Femur (tissue), 1 donor: ENCODE results near the gene OPCML.

Experiments used
- DNase-seq: peaks from one replicate; pipeline ENCODE4 v3.0.0-alpha.2; 2017

OPCML gene

DNA sequence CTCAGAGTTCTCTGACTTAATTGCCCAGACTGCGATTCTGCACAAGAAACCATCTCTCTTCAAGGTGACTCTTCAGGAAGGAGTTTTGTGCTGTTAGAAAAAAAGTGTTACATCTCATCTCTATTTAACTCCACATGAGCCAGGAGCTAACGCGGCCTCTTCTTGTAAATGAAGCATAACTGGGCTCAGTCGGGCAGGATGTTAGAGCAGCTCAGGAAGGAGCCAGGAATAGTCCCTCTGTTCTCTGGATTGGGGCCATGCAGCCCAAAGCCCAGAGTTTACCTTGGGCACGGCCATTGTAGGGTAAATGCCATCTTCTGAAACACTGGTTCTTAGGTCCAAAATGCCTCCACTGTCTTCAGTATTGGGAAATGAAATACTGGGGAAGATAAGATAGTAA is 760.6 kb downstream of the OPCML start:
- DNase-seq = no peak

DNA sequence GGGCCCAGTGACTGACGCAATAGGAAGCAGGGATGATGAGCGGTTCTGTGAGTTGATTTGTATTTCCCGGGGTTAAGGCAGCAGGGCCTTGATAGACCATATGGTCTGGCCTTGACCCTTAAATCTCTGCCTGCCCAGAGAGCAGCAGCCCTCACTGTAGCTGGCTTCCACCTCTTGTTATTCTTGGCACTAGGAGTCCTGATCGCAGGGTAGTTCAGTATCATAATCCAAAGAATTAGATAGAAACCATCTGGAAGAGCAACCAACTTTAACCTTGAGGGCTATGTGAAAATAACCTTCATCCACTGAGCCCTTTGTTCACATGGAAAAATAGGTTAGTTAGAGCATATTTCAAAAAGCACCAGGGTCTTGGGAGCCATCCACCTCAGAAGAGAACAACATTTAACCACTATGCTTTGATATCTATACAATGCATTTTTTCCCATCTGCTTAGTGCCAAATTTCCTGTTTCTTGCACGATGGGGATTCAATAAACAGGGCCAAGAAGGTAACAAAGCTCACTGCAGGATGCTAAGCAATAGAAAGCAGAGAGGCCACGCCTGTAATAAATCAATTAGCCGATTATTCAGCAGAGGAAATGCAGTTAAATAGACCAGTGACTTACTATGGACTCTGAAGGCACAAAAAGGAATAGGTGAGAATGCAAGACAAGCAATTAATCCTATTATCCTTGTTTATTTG is 761.3 kb downstream of the OPCML start:
- no peak for DNase-seq

DNA sequence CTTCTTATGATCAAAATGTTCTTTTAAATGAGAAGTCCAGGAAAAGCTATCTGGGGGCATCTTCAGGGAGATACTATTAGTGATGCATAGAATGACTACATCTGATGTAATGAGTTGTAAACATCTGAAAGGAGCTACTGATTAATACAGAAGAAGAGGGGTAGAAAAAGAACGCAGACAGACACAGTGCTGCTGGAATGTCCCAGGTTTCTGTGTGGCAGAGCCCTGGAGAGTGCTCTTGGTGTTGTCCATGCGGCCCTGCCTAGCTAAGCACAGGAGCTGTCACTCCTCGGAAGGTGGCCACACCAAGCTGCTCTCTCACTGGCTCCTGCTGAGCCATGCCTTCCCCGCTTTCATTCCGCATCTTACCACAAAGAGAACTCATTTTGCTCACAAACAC is 768.8 kb downstream of the OPCML start:
- no peak for DNase-seq

DNA sequence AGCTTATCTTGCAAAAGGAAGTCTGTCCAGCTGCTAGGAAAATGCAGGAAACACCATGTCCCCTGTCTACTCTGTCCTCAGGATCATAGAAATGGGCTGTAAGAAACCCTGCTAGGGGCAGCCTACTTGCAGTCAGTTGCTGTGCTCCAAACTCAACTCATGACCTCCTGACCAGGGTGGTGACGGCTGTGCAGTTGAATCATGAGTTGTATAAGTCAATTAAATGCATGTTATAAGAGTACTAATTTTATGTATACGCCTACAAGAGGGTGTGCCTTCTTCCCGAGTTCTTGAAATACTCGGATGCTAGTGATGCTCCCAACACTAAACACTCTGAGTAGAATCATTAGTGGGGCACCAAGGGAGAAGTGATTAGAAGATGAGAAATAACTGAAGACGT is 776.4 kb downstream of the OPCML start:
- DNase-seq = no peak

DNA sequence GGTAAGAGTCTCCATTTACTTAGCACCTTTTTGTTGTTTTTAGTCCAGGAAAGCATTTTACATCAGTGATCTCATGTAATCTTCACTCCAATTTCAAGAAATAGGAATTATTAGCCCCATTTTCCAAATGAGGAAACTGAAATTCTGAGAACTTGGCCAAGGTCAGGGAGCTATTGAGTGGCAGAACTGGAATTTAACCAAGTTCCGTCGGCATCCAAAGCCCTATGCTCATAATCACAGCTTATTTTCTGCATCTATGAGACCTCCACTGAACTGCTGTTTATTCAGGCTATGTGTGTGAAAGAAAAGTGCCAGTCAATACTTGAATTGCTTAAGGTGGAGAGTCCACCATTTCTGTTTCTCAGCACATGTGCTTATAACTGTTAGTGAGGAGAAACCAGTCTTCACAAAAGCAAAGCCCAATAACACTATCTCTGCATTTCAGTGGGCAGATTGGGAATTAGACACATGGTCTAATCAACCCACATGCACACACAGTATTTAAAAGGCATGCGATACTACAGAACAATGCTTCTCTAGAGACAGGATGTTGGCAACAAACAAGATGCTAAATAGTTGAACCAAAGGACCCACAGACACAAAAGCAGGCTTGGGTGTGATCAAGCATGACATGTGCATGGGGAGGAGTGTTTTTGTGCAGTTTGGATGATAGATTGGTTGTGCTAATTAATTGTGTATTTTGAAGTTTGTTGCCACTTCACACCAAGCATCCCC is 780.6 kb downstream of the OPCML start:
- DNase-seq = no peak

DNA sequence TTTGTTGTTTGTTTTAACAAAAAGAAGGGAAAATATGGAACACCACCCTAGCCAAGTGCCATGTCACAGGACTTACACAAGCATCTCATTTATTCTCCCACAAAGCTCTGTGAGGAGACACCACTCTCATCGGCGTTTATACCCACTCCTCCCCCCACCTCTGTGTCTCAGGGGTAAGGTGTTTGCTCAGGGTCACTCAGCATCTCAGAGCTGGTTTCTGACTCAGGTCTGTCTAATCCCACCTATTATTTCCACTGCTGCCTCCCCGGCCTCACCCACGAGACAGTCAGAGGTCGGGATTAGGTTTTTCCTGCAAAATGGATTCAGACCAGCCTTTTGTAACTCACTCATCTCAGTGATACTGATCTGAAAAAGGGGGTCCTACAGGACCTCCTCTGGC is 786.0 kb downstream of the OPCML start:
- no peak for DNase-seq

DNA sequence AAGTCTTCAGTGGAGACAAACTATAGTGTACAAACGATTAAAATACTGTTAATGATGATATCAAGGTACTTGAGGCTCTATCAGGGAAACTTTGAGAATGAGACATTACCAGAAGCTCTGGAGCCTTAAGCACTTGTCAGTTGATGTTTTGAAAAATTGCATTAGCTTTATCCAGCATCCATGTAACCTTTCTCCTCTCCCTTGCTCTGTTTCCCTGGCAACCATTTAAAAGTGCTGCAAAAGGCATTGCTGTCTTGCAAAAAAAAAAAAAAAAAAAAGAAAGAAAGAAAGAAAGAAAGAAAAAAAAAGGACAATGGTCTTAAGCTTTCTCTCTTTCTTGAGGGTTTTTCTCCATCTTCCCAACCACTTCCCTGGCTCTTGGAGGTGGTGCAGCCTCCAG is 787.0 kb downstream of the OPCML start:
- no peak for DNase-seq

DNA sequence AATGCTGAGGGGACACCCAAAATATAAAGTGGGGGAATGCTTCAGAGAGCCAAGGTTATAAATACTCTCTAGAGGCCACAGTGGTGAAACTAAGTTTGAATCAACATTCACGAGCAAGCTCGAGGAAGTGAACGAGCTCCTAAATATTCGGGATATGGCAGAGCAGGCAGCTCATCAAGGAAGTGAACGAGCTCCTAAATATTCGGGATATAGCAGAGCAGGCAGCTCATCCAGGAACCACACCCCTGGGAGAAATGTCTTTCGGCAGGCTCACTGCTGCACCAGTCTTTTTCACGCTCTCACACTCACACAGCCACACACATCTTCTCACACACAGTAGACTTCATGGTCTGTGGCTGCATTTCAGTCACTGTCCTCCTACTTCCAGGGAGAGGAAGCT is 787.5 kb downstream of the OPCML start:
- no peak for DNase-seq

DNA sequence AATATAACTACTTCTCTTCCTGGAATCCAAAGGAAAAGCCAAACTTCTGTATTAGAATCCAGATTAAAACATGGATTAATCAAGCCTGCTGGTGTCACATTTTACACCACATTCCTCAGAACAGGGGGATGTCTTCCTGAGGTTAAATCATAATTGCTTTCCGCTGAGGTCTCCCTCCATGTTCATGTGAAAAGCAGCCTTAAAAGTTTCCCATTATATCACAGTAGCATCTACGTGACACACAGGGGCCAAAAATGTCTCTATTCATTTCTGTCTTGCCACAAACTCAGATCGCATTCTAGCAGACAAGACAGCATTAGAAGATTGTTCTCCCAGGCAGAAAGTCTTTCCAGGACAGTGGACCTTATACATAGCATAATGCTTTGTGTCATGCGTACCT is 788.7 kb downstream of the OPCML start:
- no peak for DNase-seq

DNA sequence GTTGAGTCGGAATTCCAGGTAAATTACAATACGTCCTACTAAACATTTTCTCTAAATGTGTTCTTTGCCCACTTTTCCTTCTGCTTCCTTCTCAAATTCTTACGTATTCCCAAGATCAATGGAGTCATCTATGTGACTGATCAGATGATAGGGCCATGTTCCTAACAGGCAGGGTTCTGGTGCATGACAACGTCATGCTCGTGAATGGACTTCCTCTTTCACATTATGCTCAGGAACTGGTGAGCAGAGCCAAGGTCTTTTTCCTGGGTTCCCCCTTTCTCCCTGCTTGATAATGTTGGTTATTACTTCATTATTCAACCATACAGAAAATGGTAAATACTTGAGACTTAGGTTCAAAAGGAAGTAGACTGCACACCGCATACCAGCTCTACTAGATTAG is 789.4 kb downstream of the OPCML start:
- DNase-seq = no peak

DNA sequence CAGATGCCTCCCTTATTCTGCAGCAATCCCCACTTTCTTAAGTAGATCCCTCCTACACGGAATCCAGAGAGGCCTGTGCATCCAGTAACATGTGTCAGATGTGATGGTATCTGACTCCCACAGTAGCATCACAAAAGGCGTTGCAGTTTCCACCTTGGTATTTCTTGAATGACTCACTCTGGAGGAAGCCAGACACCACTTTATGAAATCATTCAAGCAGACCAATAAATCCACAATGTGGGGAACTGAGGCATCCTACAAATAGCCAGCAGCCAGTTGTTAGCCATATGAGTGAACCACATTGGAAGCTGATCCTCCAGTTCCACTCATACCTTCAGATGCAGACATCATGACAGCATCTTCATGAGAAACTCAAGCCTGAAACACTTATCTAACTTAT is 798.1 kb downstream of the OPCML start:
- no peak for DNase-seq

DNA sequence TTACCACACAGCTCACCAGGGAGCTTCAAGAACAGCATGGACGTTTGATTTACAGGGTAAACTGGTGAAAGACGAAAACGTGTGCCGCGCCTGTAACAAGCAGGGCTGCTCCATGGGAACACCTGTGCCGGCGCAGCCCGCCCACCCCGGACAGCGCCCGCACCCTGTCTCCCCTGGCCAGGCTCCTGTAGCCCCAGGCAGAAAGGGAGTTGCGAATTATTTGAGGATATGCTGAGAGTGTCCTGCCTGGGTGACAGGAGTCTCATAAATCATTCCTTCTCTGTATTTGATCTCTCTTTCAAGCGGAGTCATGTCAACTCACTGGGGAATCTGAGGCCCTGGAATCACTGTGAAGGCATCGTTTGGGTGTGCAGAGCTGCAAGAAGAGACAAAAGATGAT is 804.3 kb downstream of the OPCML start:
- DNase-seq = no peak

DNA sequence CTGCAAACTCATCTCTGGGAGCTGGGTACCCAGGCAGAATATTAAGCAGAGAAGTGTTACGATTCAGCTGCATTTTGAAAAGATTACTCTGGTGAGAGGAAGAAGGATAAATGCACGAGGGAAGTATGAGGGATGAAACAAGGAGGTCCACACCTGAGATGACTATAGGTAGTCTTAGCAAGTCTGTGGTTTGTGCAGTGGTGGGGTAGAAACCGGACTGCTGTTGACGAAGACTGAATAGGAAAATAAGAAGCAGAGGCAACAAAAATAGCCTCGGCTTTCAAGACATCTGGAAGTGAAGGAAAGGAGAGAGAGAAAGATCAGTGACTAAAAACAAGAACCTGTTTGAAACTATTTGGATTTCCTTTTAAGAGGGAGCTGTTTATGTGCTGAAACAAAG is 810.8 kb downstream of the OPCML start:
- no peak for DNase-seq

DNA sequence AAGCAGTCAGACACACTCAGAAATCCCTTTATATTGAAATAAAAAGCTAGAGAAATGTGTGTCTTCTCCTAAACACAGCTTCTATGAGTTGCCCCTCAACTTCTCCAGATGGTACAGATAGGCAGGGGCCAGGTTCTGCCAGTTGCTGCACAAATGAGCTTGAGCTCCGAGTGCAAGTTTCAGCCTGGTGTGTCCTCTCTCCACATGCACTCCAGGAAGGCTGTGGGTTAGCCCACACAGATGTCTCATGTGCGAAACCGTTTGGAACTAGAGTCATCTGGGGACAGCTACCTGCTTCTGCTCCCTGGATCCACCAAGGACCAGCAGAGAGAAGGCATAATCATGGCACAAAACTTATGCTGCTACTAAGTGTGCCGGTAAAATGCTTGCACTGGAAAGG is 812.6 kb downstream of the OPCML start:
- no peak for DNase-seq

DNA sequence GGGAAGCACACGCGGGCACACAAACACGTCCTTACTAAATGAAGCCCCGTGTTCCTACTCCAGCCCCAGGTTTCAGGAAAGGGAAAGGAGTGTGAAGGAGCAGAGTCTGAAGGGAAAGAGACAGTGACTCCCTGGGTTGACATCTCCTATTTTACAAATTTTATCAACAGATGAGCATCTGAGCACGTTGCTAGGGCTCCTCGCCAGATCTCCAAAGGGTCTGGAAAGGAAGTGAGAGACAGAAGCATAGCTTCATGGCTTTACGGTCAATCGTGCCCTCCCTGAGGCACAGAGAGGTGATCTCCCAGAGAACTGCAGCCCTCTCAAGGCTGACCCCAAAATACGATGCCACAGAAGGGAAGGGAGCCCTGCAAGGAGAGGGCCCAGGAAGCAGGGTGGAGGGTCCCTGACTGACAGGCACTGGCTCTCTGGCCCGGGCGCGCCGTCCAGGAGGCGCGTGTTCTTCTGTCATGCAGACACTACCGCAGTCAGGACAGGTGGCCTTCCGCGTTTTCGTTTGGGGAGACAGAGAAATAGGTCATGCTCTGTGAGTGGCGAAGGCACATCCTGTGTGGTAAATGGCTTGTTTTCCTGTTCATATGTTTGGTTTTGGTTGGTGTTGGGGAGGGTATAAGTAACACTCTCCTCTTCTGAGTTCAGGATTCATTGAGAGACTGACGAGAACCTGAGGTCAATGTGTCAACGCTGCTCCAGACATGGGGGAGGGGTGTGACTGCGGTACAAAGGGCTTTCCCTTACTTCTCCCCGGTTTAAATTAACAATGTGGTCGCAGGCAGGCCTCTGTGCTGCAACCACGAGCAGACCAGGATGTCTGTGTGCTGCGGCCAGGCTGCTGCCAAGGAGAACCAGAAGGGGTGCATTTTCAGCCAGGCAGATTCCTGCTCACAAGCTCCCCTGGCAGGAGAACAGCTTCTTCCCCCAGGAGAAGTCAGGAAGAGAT is 813.3 kb downstream of the OPCML start:
- peak; percentile 29 for DNase-seq

DNA sequence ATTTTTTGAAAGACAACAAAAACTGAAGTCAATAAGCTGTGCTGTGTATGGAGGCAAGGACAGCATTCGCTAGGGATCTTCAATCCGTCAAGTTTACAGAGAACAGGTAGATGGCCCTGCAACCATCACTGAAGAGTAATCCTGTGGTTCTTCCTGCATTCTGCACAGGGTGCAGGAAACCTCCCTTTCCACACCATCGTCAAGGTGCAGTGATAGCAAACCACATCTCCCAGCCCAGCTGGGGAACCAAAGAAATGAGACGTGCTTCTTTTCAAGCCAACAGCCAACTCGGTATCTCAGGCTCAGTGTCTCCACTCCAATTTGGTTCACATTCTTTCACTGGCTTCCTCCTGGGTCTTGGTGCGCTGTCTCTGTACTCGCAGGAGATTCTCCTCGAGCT is 814.5 kb downstream of the OPCML start:
- DNase-seq = no peak

DNA sequence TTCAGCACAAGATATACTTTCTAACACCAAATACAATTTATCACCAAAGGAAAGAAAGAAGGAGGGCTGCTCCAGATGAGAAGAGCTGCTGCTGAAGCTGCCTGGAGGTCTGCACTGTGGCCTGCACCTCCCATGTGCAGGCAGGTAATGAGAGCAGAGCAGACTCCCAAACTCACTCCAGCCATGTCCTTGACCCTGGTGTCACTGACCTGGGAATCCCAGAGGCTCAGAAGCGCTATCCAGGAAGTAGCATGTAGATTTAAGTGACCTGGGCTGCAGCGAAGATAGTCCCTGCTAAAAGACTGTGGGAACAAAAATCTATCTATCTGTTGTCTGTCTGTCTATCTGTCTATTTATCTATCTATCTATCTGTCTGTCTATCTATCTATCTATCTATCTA is 816.3 kb downstream of the OPCML start:
- DNase-seq = no peak

DNA sequence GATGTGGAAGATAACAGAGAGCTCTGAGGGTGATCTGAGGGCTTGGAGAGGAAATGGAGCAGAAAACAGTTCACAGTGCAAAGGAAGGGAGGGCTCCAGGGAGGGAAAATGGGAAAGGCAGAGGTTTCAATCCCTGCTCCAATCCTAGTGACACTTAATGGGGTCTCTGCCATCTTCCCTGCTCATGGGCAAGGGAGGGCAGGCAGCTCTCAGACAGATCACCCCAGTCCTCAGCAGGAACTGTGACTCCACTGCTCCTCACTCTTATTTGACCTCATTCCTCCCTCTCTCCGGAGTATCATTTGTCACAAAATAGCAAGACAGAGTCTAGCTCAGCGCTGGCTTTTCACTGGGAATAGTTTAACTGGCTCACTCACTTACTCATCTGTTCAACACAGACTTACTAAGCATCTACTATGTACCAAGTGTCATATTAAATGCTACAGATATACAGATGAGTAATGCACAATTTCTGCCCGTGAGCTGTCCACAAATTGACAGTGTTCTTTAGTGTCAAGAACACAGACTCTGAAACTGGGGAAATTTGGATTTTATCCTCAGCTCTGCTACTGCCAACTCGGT is 817.4 kb downstream of the OPCML start:
- DNase-seq = no peak

DNA sequence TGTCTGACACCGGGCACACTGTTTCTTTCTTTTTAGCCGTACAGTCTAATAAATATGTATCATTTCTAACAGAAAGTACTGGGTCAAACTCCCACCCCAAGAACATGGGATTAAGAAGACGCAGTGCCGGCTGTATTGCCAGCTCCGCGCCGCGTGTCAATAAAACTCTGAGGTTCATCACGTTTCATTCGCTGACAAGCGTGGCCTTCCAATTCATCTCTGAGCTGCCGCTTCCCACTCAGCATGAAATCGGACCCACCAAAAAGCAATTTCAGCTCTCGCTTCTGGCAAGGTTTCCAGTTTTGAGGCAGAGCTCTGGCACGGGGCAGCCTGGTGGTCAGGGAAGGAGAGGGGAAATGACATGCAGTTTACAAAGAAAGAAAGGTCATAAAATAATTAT is 819.8 kb downstream of the OPCML start:
- no peak for DNase-seq

DNA sequence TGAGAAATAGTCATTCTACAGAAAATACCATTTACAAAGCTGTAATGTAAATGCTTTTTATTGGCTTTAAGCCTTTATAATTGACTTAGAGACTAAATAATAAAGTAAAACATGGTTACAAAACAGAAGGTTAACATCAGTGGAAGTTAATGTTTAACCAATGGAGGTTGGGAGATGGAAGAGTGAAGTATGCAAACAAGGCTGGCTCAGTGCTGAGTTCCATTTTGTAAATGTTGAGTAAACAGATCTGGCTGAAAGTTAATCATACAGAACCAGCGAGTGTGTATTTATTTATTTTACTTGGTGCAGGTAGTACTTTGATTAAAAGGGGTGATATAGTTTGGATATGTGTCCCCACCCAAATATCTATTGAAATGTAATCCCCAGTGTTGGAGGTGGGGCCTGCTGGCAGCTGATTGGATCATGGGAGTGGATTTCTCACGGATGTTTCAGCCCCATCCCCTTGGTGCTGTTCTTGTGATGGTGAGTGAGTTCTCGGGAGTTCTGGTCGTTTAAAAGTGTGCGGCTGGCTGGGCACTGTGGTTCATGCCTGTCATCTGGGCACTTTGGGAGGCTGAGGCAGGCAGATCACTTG is 827.4 kb downstream of the OPCML start:
- DNase-seq = no peak

DNA sequence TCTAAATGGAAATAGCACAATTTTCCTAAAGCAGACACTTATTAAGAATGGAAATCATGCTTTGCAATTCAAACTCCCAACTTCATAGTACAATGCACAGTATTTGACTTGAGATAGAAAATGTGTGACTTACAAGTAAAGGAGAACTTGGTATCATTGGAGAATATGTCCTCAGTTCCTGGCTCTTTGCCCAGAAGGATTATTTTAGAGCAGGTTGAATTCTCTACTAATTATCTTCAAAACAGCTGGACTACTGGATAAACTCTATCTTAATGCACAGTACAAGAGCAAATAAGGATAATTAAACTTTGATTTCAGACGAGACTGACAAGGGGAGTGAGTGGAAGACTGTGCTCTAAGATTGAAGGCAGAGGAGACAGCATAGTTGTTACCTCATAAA is 839.4 kb downstream of the OPCML start:
- no peak for DNase-seq

DNA sequence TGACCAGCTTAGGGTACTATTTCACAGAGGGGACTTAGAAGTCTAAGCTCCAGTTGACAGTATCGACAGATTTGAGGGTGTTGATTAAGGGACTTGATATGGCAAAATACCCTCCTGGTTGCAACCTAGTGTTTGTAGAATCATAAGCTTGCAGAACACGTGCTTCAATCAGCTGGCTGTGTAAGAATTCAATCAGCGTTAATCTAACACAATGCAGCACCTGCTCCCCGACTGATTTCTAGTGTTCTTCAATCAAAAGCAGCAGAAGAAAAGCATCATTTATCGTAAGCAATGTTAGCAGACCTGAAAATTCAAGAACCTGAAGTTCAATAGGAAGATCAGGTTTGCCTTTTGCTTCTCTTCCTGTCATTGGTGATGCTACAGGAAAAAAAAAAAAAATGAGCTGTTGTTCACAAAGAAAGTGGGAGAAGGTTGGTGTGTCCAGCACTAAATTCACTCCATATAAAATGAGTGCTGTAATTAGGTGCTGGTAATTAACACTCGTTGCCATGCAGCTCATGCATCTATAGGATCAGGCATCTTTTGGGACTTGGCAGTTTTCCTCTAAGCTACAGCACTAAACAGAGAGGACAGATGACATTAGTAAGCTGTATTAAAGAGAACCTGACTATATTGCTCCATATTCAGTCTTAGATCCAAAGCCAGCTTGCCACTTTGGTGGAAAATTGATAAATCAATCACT is 840.3 kb downstream of the OPCML start:
- no peak for DNase-seq
